Measurements from ENCODE around the gene TAOK3. TPM values are rescaled to one million over a fixed set of nuclear protein-coding genes. Genes with fewer than 3 reads are reported as not detected.

Gene TAOK3
- total and polyA plus RNA-seq, 2 of the 4 experiments (the other 2 are of a cell fraction) = 26.3 to 54.5 TPM

- CTCF ChIA-PET = no interaction called here
- no peak overlapping the region for H3K23ac ChIP-seq (ENCODE audit: low read depth, low read length)
- peaks cover 3 to 11% of the 10 kb centered on the region in 2 experiments; a peak in 1 of 4 replicates for H3K79me1 ChIP-seq (ENCODE audit: low read depth in 1 of 2, low read length in 2 of 2)
- no peak overlapping the region for H4K8ac ChIP-seq (ENCODE audit: low read depth in 2 of 2, low read length in 2 of 2)
- intact Hi-C loops (cut with micrococcal nuclease) (no loop called here), in situ Hi-C loops (cut with MboI; ENCODE audit: low sequenced_read_pairs) (no loop called here), dilution Hi-C loops (cut with HindIII; ENCODE audit: low sequenced_read_pairs, unreplicated experiment) (no loop called here)
- H3K9me3 ChIP-seq (ENCODE audit: control insufficient read depth, insufficient read depth, low read length) = no peaks in the 10 kb centered on the region
- H2AK5ac ChIP-seq (ENCODE audit: low read depth, low read length) = no peak overlapping the region
- no peaks in the 10 kb centered on the region for H3K9me1 ChIP-seq (ENCODE audit: insufficient read depth, low read length)
- no peaks in the 10 kb centered on the region for H3K27me3 ChIP-seq (ENCODE audit: control insufficient read depth, insufficient read depth, low read length)
- POLR2A ChIA-PET (ENCODE audit: unreplicated experiment) = interaction anchor here (0.7 kb wide), 1 partner anchor 16 kb away, joined by 16 read pairs; no protein-coding TSS in a partner anchor
- H3K4ac ChIP-seq (ENCODE audit: low read depth, low read length) = no peak overlapping the region
- no peak overlapping the region for H2AFZ ChIP-seq (replicated peaks; ENCODE audit: low read length, poor library complexity)
- no peak overlapping the region for H3K4me3 ChIP-seq (ENCODE audit: insufficient read depth, low read depth, low read length)
- TF ChIP-seq MAFK (IDR thresholded peaks at IDR 0.05; ENCODE audit: low read depth, low read length) (no peak), RFX5 (IDR thresholded peaks at IDR 0.05; ENCODE audit: low read depth, low read length) (no peak), FOS (IDR thresholded peaks at IDR 0.05; ENCODE audit: low read depth, low read length) (no peak), RCOR1 (IDR thresholded peaks at IDR 0.05; ENCODE audit: insufficient replicate concordance, low read length) (no peak), CHD1 (IDR thresholded peaks at IDR 0.05; ENCODE audit: low read depth, low read length) (no peak), RAD21 (IDR thresholded peaks at IDR 0.05; ENCODE audit: low read length) (no peak), MAZ (IDR thresholded peaks at IDR 0.05; ENCODE audit: borderline replicate concordance, low read depth, low read length) (no peak), CEBPB (IDR thresholded peaks at IDR 0.05; ENCODE audit: low read depth, low read length) (no peak), NFE2L2 (IDR thresholded peaks at IDR 0.05; ENCODE audit: low read depth, low read length) (no peak), USF2 (IDR thresholded peaks at IDR 0.05; ENCODE audit: low read depth, low read length) (no peak)
- no peak overlapping the region for H3K18ac ChIP-seq (ENCODE audit: low read depth, low read length)
- DNase-seq (no peak), ATAC-seq (ENCODE audit: low read depth) (no peak)
- H3K9ac ChIP-seq (ENCODE audit: low read depth, low read length) = no peak overlapping the region
- H2BK15ac ChIP-seq (ENCODE audit: low read depth, low read length) = no peak overlapping the region
- H3K4me2 ChIP-seq (ENCODE audit: low read depth, low read length) = no peak overlapping the region
- no peak overlapping the region for H2AK9ac ChIP-seq (replicated peaks; ENCODE audit: low read depth, low read length, poor library complexity)
- no CpG with 5 or more reads among the region's 7 CpGs for WGBS, 2 experiments (ENCODE audit: extremely low coverage in 2 of 2, insufficient read length in 1 of 2)
- H2BK5ac ChIP-seq (ENCODE audit: low read depth, low read length, poor library complexity, severe bottlenecking) = no peak overlapping the region
- no peaks in the 10 kb centered on the region; the same call in 1 of the 2 replicates for H3K4me1 ChIP-seq (ENCODE audit: control insufficient read depth, insufficient read depth, low read length)
- no TSS peak for BruUV-seq (replicated peaks)
- no peak overlapping the region for H2BK120ac ChIP-seq (ENCODE audit: low read depth, low read length)
- no peak overlapping the region for H3K27ac ChIP-seq (ENCODE audit: insufficient read depth, low read length)
- H3K36me3 ChIP-seq (ENCODE audit: control insufficient read depth, insufficient read depth, low read length) = peaks cover 4% of the 10 kb centered on the region
- no peaks in the 10 kb centered on the region for H4K20me1 ChIP-seq (ENCODE audit: insufficient read depth, low read length)
- H3K14ac ChIP-seq (replicated peaks; ENCODE audit: low read depth, low read length) = no peak overlapping the region
- no peak overlapping the region for H4K91ac ChIP-seq (ENCODE audit: insufficient read depth, low read depth, low read length)
- H3K56ac ChIP-seq (ENCODE audit: extremely low read depth, insufficient read depth, low read length) = no peak overlapping the region
- no peak overlapping the region for H2BK20ac ChIP-seq (ENCODE audit: low read depth, low read length)
- H4K5ac ChIP-seq (ENCODE audit: low read depth, low read length) = no peak overlapping the region
Observed at GRCh38 chr12:118219772-118220171, 152.9 kb downstream of the TAOK3 start.
